Tibial artery (tissue), 4 donors: ENCODE data around the gene TARS3.

Experiments used
- DNase-seq, 2 donors: peaks; one replicate each; pipeline ENCODE4 v3.0.0-alpha.2; 2019
- H3K27ac ChIP-seq, 2 donors: fragments of 200-600 bp; sonication (generic) in 1 of 2; 1 replicate in 1 of 2; 2 replicates in 1 of 2; pipeline ENCODE4 v1.5.1; 2018 to 2019; ENCODE audit warnings: mild to moderate bottlenecking in 1 of 2
- H3K27me3 ChIP-seq, 2 donors: fragments of 200-600 bp; sonication (generic) in 1 of 2; one replicate each; pipeline versions ENCODE4 v1.5.1 to v1.6.0; 2016 to 2019
- H3K36me3 ChIP-seq, 3 donors: fragments of 200-600 bp; sonication (generic) in 2 of 3; one replicate each; pipeline ENCODE4 v1.5.1; 2016 to 2019; ENCODE audit warnings: mild to moderate bottlenecking in 2 of 3
- H3K4me1 ChIP-seq, 4 donors: fragments of 200-600 bp; sonication (generic) in 2 of 4; 1 replicate in 3 of 4; 2 replicates in 1 of 4; pipeline ENCODE4 v1.5.1; 2016 to 2019
- H3K4me3 ChIP-seq, 2 donors: fragments of 200-600 bp; sonication (generic) in 1 of 2; 1 replicate in 1 of 2; 2 replicates in 1 of 2; pipeline ENCODE4 v1.5.1; 2018 to 2019; ENCODE audit warnings: mild to moderate bottlenecking in 2 of 2
- H3K9me3 ChIP-seq, 3 donors: fragments of 200-600 bp; sonication (generic) in 1 of 3; one replicate each; pipeline ENCODE4 v1.5.1; 2016 to 2019
- CTCF ChIP-seq, 2 experiments: fragments of 200-600 bp in 1 of 2; fragments of 450-650 bp in 1 of 2; IDR thresholded peaks; one replicate each; pipeline ENCODE4 v1.5.1; 2017 to 2019; ENCODE audit warnings: antibody characterized with exemption in 2 of 2, mild to moderate bottlenecking in 1 of 2, moderate library complexity in 1 of 2
- intact Hi-C: fragments of 100-400 bp; cut with DNase I; formaldehyde crosslinking; loops from one replicate; pipeline ENCODE4 v1.15.0; 2023; ENCODE audit warnings: low total_unique reads

TARS3 gene

GRCh38 chr15:101692801-101693598 lies 31.3 kb downstream of the TARS3 start:
- intact Hi-C loops = no loop called here
- no peak for TF ChIP-seq CTCF (IDR thresholded peaks at IDR 0.05)
- no peak for DNase-seq
- no peak overlapping the region for H3K27ac ChIP-seq
- H3K4me1 ChIP-seq = no peaks in the 10 kb centered on the region
- H3K9me3 ChIP-seq = no peaks in the 10 kb centered on the region
- no peaks in the 10 kb centered on the region for H3K27me3 ChIP-seq
- H3K36me3 ChIP-seq = peaks cover 34 to 93% (median 56%) of the 10 kb centered on the region in 3 donors
- H3K4me3 ChIP-seq = no peak overlapping the region

- Histone ChIP-seq H3K4me3 (no peak overlapping the region), H3K4me1 (no peaks in the 10 kb centered on the region), H3K27me3 (no peaks in the 10 kb centered on the region), H3K9me3 (no peaks in the 10 kb centered on the region), H3K27ac (no peak overlapping the region), H3K36me3 (peaks cover 42 to 77% (median 47%) of the 10 kb centered on the region in 3 donors)
- intact Hi-C loops = no loop called here
- no peak for DNase-seq
- no peak for TF ChIP-seq CTCF (IDR thresholded peaks at IDR 0.05)
Measured at GRCh38 chr15:101689901-101690300, 34.4 kb downstream of the TARS3 start.

GRCh38 chr15:101686718-101687117 lies 37.6 kb downstream of the TARS3 start:
- Histone ChIP-seq H3K36me3 (peaks cover 40 to 67% (median 42%) of the 10 kb centered on the region in 3 donors), H3K4me1 (no peaks in the 10 kb centered on the region), H3K27ac (no peak overlapping the region), H3K9me3 (no peaks in the 10 kb centered on the region), H3K27me3 (no peaks in the 10 kb centered on the region), H3K4me3 (no peak overlapping the region)
- no peak for DNase-seq
- intact Hi-C loops = no loop called here
- no peak for TF ChIP-seq CTCF (IDR thresholded peaks at IDR 0.05)

- no peak for TF ChIP-seq CTCF (IDR thresholded peaks at IDR 0.05)
Measured at GRCh38 chr15:101684877-101685276, 39.4 kb downstream of the TARS3 start.

GRCh38 chr15:101684384-101684783 lies 39.9 kb downstream of the TARS3 start:
- Histone ChIP-seq H3K27ac (no peak overlapping the region), H3K9me3 (no peaks in the 10 kb centered on the region), H3K36me3 (peaks cover 50 to 59% (median 51%) of the 10 kb centered on the region in 3 donors), H3K27me3 (no peaks in the 10 kb centered on the region), H3K4me3 (no peak overlapping the region), H3K4me1 (no peaks in the 10 kb centered on the region)
- DNase-seq = no peak
- intact Hi-C loops = no loop called here
- TF ChIP-seq CTCF (IDR thresholded peaks at IDR 0.05) = no peak

More at GRCh38 chr15:101684877-101685276, 39.4 kb downstream of the TARS3 start:
- intact Hi-C loops = no loop called here
- Histone ChIP-seq H3K9me3 (no peaks in the 10 kb centered on the region), H3K4me3 (no peak overlapping the region), H3K27ac (no peak overlapping the region), H3K4me1 (no peaks in the 10 kb centered on the region), H3K36me3 (peaks cover 45 to 59% (median 47%) of the 10 kb centered on the region in 3 donors), H3K27me3 (no peaks in the 10 kb centered on the region)
- DNase-seq = no peak
